ENCODE data around the gene HPCAL1. TPM values are rescaled to one million over a fixed set of nuclear protein-coding genes. Genes with fewer than 3 reads are reported as not detected.

The HPCAL1 gene
- total RNA-seq, 1 donor from 2014 or later = 401 TPM

- H3K27ac ChIP-seq = no peak overlapping the region
These were observed 44.3 kb downstream of the HPCAL1 start for GRCh38 chr2:10346929-10347561.

GRCh38 chr2:10347562-10347948 is 44.9 kb downstream of the HPCAL1 start:
- DNase-seq (ENCODE audit: low spot score in 2 of 2) = no peak
- H3K36me3 ChIP-seq = no peaks in the 10 kb centered on the region
- H3K9me3 ChIP-seq = no peaks in the 10 kb centered on the region
- intact Hi-C loops (cut with DNase I) = no loop called here
- no peak overlapping the region for H3K27ac ChIP-seq
- no peaks in the 10 kb centered on the region for H3K27me3 ChIP-seq
- H3K4me3 ChIP-seq = no peak overlapping the region
- H3K4me1 ChIP-seq = no peaks in the 10 kb centered on the region
- no peak for TF ChIP-seq CTCF (IDR thresholded peaks at IDR 0.05)

More at GRCh38 chr2:10346929-10347561, 44.3 kb downstream of the HPCAL1 start:
- Histone ChIP-seq H3K4me1 (no peaks in the 10 kb centered on the region), H3K36me3 (no peaks in the 10 kb centered on the region), H3K4me3 (no peak overlapping the region), H3K27me3 (no peaks in the 10 kb centered on the region), H3K9me3 (no peaks in the 10 kb centered on the region)
- intact Hi-C loops (cut with DNase I) = no loop called here
- DNase-seq (ENCODE audit: low spot score in 2 of 2) = no peak
- TF ChIP-seq CTCF (IDR thresholded peaks at IDR 0.05) = no peak

DNA sequence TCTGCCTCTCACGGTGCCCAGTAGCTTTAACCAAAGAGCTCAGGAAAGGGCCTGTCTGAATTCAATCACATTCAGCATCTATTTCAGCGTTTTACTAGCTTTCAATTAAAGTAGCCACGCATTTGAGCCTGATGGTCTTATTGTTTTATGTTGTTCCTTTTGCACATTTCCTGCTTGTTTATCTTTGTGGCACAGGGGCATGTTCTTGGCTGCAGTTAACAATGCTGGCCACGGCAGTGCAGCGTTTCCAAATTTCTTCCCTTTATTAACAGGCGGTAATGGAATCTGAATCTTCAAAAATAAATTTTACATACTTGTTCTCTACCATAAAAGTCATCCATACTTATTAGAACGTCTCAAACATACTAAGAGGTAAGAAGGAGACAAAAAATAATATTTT is 46.2 kb downstream of the HPCAL1 start:
- no peaks in the 10 kb centered on the region for H3K36me3 ChIP-seq
- H3K9me3 ChIP-seq = no peaks in the 10 kb centered on the region
- no peaks in the 10 kb centered on the region for H3K27me3 ChIP-seq
- H3K27ac ChIP-seq = no peak overlapping the region
- no peaks in the 10 kb centered on the region for H3K4me1 ChIP-seq
- no peak for DNase-seq (ENCODE audit: low spot score in 2 of 2)
- intact Hi-C loops (cut with DNase I) = no loop called here
- TF ChIP-seq CTCF (IDR thresholded peaks at IDR 0.05) = no peak
- no peak overlapping the region for H3K4me3 ChIP-seq

DNA sequence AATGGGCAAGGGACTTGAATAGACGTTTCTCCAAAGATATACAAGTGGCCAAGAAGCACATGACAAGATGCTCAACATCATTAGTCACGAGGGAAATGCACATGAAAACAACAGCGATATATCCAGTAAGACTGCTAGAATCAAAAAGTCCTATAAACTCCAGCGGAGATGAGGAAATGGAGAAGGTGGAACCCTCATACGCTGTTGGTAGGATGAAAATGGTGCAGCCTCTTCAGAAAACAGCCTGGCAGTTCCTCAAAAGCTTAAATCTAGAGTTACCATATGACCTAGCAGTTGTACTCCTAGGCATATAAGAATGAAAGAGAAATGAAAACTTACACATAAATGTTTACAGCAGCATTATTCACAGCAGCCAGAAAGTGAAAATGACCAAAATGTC is 48.1 kb downstream of the HPCAL1 start:
- no peaks in the 10 kb centered on the region for H3K9me3 ChIP-seq
- no peak overlapping the region for H3K27ac ChIP-seq
- intact Hi-C loops (cut with DNase I) = no loop called here

DNA sequence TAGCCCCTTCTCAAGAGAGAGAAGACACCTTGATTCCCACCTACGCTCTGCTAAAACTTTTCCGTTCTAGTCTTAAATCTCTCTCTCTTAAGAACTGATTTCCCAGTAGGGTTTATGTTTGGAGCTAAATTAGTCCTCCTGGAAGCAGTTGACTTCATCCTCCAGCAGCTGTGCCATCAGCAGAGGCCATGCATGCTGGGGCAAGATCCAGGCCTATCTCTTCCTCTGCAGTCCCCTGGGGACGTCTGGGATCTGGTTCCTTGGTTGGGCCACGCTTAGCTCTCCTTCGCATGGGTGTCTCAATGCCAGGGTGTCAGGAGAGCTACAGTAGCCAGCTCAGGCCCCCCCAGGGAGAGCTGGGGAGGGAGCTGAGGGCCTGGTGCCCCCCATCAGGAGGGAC is 49.7 kb downstream of the HPCAL1 start:
- Histone ChIP-seq H3K9me3 (no peaks in the 10 kb centered on the region), H3K4me1 (no peaks in the 10 kb centered on the region), H3K4me3 (no peak overlapping the region), H3K27ac (no peak overlapping the region), H3K36me3 (no peaks in the 10 kb centered on the region), H3K27me3 (no peaks in the 10 kb centered on the region)
- DNase-seq (ENCODE audit: low spot score in 2 of 2) = no peak
- intact Hi-C loops (cut with DNase I) = no loop called here
- no peak for TF ChIP-seq CTCF (IDR thresholded peaks at IDR 0.05)

More for the DNA sequence above, 48.1 kb downstream of the HPCAL1 start:
- H3K36me3 ChIP-seq = no peaks in the 10 kb centered on the region
- TF ChIP-seq CTCF (IDR thresholded peaks at IDR 0.05) = no peak
- no peaks in the 10 kb centered on the region for H3K4me1 ChIP-seq
- no peak for DNase-seq (ENCODE audit: low spot score in 2 of 2)
- H3K27me3 ChIP-seq = no peaks in the 10 kb centered on the region
- no peak overlapping the region for H3K4me3 ChIP-seq

- no peaks in the 10 kb centered on the region for H3K36me3 ChIP-seq
- DNase-seq (ENCODE audit: low spot score in 2 of 2) = no peak
- intact Hi-C loops (cut with DNase I) = no loop called here
These were observed 50.3 kb downstream of the HPCAL1 start for GRCh38 chr2:10352972-10353371.

More at GRCh38 chr2:10352972-10353371, 50.3 kb downstream of the HPCAL1 start:
- no peaks in the 10 kb centered on the region for H3K27me3 ChIP-seq
- no peak for TF ChIP-seq CTCF (IDR thresholded peaks at IDR 0.05)
- H3K4me3 ChIP-seq = no peak overlapping the region
- no peaks in the 10 kb centered on the region for H3K4me1 ChIP-seq
- no peak overlapping the region for H3K27ac ChIP-seq
- no peaks in the 10 kb centered on the region for H3K9me3 ChIP-seq
